ENCODE results near the gene IRF8. TPM values are rescaled to one million over a fixed set of nuclear protein-coding genes. Genes with fewer than 3 reads are reported as not detected.
A peak's percentile ranks its signal among the peaks of the same experiment; 100 is the strongest.

IRF8 gene
- total RNA-seq, 3 donors from 2014 or later (not counting 1 experiment from before 2014, with no cell fraction given), result 101 to 167 (median 122) TPM

DNA sequence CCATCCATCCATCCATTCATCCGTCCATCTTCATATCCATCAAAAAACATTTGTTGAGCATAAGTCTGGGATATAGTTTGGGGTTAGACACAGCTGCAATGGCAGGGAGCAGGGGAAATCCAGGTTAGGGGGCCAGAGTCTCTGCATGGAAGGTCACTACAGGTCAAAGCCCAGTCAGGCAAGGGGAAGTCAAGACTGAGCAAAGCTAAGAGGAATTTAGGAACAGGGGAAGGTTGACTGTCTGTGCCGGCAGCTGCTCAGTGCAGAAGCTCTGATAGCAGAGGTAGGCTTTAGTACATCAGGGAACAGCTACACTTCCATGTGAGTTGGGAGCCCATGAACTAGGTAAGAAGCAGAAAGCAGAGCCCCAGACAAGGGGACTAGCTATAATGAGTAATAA, 68.1 kb downstream of the IRF8 start:
- no peaks in the 10 kb centered on the region for H3K9me3 ChIP-seq (ENCODE audit: control insufficient read depth, insufficient read depth, low read length)
- no peak overlapping the region for H3K4me3 ChIP-seq (ENCODE audit: low read length)
- no peak for ATAC-seq
- no peak overlapping the region for H3K27ac ChIP-seq (ENCODE audit: low read length)
- H3K36me3 ChIP-seq (ENCODE audit: control insufficient read depth, insufficient read depth, low read length), result no peaks in the 10 kb centered on the region
- no peaks in the 10 kb centered on the region for H3K36me3 Mint-ChIP-seq
- peaks cover 27 to 35% of the 10 kb centered on the region in 2 donors for H3K4me1 Mint-ChIP-seq
- H3K27ac Mint-ChIP-seq, result peak overlapping the region in 1 of 2 donors; percentile 12
- H3K9me3 Mint-ChIP-seq, result no peaks in the 10 kb centered on the region
- peaks cover 15% of the 10 kb centered on the region for H3K4me1 ChIP-seq (ENCODE audit: control insufficient read depth, insufficient read depth, low read length)
- H3K4me3 Mint-ChIP-seq, result no peak overlapping the region
- no peak for DNase-seq
- H3K27me3 ChIP-seq (ENCODE audit: control insufficient read depth, insufficient read depth, low read length), result no peaks in the 10 kb centered on the region
- intact Hi-C loops (cut with micrococcal nuclease), result no loop called here
- whole genome bisulfite sequencing (ENCODE audit: insufficient coverage), result 71% methylated on average over 1 of the region's 2 CpGs
- H3K27me3 Mint-ChIP-seq (ENCODE audit: low read depth in 2 of 2), result peaks cover 0 to 4% of the 10 kb centered on the region in 2 donors
- TF ChIP-seq, protein P1, sequence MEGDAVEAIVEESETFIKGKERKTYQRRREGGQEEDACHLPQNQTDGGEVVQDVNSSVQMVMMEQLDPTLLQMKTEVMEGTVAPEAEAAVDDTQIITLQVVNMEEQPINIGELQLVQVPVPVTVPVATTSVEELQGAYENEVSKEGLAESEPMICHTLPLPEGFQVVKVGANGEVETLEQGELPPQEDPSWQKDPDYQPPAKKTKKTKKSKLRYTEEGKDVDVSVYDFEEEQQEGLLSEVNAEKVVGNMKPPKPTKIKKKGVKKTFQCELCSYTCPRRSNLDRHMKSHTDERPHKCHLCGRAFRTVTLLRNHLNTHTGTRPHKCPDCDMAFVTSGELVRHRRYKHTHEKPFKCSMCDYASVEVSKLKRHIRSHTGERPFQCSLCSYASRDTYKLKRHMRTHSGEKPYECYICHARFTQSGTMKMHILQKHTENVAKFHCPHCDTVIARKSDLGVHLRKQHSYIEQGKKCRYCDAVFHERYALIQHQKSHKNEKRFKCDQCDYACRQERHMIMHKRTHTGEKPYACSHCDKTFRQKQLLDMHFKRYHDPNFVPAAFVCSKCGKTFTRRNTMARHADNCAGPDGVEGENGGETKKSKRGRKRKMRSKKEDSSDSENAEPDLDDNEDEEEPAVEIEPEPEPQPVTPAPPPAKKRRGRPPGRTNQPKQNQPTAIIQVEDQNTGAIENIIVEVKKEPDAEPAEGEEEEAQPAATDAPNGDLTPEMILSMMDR (IDR thresholded peaks at IDR 0.05), result no peak

DNA sequence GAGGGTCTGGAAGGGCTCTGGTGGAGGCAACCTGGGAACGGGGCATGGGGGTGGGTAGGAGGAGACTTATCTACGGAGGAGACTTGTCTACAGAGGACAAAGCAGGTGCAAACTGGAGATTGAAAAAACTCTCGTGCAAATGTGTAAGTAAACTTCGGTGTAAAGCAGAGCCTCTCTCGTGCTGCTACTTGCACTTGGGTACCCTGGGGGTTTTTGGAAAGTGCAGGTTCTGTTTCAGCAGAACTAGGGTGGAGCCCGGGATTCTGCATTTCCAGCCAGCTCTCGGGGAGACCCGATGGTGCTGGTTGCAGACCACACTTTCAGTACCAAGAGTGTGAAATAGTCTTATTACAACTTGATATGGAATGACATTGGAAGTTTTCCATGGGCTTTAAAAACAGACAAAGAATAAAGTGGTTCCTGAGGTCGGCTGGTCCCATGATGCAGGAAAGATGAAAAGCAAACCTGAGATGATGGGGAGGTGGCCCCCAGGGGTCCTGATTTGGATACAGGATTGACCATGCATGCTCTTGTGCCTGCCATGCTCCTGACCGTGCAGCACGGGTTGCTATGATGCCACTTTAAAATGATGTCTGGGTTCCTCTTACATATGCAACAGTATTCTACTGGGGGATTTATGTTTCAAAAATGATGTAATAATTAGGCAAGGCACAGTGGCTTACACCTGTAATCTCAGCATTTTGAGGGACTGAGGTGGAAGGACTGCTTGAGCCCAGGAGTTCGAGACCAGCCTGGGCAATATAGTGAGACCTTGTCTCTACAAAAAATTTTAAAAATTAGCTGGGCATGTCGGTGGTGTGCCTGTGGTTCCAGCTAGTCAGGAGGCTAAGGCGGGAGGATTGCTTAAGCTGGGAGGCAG, 69.3 kb downstream of the IRF8 start:
- ATAC-seq, result no peak
- H3K4me1 Mint-ChIP-seq, result peaks cover 27 to 29% of the 10 kb centered on the region in 2 donors
- no peak overlapping the region for H3K4me3 Mint-ChIP-seq
- no peak for DNase-seq
- H3K36me3 ChIP-seq (ENCODE audit: control insufficient read depth, insufficient read depth, low read length), result no peaks in the 10 kb centered on the region
- peaks cover 15% of the 10 kb centered on the region for H3K4me1 ChIP-seq (ENCODE audit: control insufficient read depth, insufficient read depth, low read length)
- H3K27ac ChIP-seq (ENCODE audit: low read length), result no peak overlapping the region
- peaks cover 0 to 2% of the 10 kb centered on the region in 2 donors for H3K27me3 Mint-ChIP-seq (ENCODE audit: low read depth in 2 of 2)
- H3K27me3 ChIP-seq (ENCODE audit: control insufficient read depth, insufficient read depth, low read length), result no peaks in the 10 kb centered on the region
- TF ChIP-seq, protein P1 (IDR thresholded peaks at IDR 0.05), result no peak
- intact Hi-C loops (cut with micrococcal nuclease), result no loop called here
- no peaks in the 10 kb centered on the region for H3K9me3 Mint-ChIP-seq
- no peak overlapping the region for H3K27ac Mint-ChIP-seq
- no peak overlapping the region for H3K4me3 ChIP-seq (ENCODE audit: low read length)
- H3K36me3 Mint-ChIP-seq, result no peaks in the 10 kb centered on the region
- no peaks in the 10 kb centered on the region for H3K9me3 ChIP-seq (ENCODE audit: control insufficient read depth, insufficient read depth, low read length)
- 88% methylated on average over 14 of the region's 14 CpGs for whole genome bisulfite sequencing (ENCODE audit: insufficient coverage)

DNA sequence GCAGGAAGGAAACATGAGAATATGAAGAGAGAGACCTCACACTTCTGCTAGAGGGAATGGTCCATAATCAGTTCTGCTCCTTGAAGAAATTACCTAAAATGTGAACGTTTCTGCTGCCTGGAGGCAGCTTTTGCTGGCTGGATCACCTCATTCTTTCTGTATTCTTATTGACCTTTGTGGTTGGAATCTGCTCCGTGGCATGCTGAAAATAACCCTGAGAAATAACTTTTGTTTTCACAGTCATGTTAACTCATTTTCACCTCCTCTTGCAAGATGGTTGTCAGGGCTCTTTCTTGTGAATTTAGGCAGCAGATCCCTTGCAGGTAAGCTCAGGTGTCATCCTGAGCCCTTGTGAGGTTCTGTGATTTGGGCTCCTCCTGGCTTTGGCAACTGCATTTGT, 70.2 kb downstream of the IRF8 start:
- Histone ChIP-seq H3K4me1 (ENCODE audit: control insufficient read depth, insufficient read depth, low read length) (peaks cover 15% of the 10 kb centered on the region), H3K36me3 (ENCODE audit: control insufficient read depth, insufficient read depth, low read length) (no peaks in the 10 kb centered on the region), H3K27ac (ENCODE audit: low read length) (no peak overlapping the region), H3K9me3 (ENCODE audit: control insufficient read depth, insufficient read depth, low read length) (no peaks in the 10 kb centered on the region), H3K27me3 (ENCODE audit: control insufficient read depth, insufficient read depth, low read length) (no peaks in the 10 kb centered on the region), H3K4me3 (ENCODE audit: low read length) (no peak overlapping the region)
- no peak overlapping the region for H3K4me3 Mint-ChIP-seq
- TF ChIP-seq, protein P1 (IDR thresholded peaks at IDR 0.05), result no peak
- intact Hi-C loops (cut with micrococcal nuclease), result no loop called here
- no peaks in the 10 kb centered on the region for H3K9me3 Mint-ChIP-seq
- WGBS (ENCODE audit: insufficient coverage), result 0% methylated on average over 2 of the region's 2 CpGs
- H3K4me1 Mint-ChIP-seq, result peaks cover 22 to 29% of the 10 kb centered on the region in 2 donors
- no peak for ATAC-seq
- H3K36me3 Mint-ChIP-seq, result no peaks in the 10 kb centered on the region
- no peak for DNase-seq
- H3K27me3 Mint-ChIP-seq (ENCODE audit: low read depth in 2 of 2), result peaks cover 0 to 2% of the 10 kb centered on the region in 2 donors
- no peak overlapping the region for H3K27ac Mint-ChIP-seq

Data from natural killer cell (primary cell).